Endodermal cell (in vitro differentiated cells): ENCODE measurements around the gene SPCS2. TPM values are rescaled to one million over a fixed set of nuclear protein-coding genes. Genes with fewer than 3 reads are reported as not detected.

ENCODE experiments used
- DNase-seq: peaks from one replicate; pipeline ENCODE4 v3.0.0-alpha.2; 2017
- H3K27ac ChIP-seq: 2 replicates; pipeline ENCODE4 v1.5.1; 2013; ENCODE audit warnings: mild to moderate bottlenecking, low read depth, low read length, moderate library complexity
- H3K27me3 ChIP-seq: 2 replicates; pipeline ENCODE4 v1.6.1; 2013; ENCODE audit warnings: mild to moderate bottlenecking, low read length, moderate library complexity; ENCODE audit not compliant: insufficient read depth, control insufficient read depth, poor library complexity, severe bottlenecking
- H3K36me3 ChIP-seq: 2 replicates; pipeline ENCODE4 v1.7.0; 2013; ENCODE audit warnings: mild to moderate bottlenecking, low read length, moderate library complexity; ENCODE audit not compliant: control insufficient read depth, insufficient read depth
- H3K4me1 ChIP-seq: one replicate; pipeline ENCODE4 v1.7.0; 2013; ENCODE audit warnings: low read length; ENCODE audit not compliant: control insufficient read depth, insufficient read depth
- H3K4me3 ChIP-seq: 2 replicates; pipeline ENCODE4 v1.5.1; 2013; ENCODE audit warnings: mild to moderate bottlenecking, low read length, moderate library complexity
- H3K9ac ChIP-seq: 2 replicates; pipeline ENCODE4 v1.6.1; 2013; ENCODE audit warnings: mild to moderate bottlenecking, low read length, moderate library complexity; ENCODE audit not compliant: poor library complexity, severe bottlenecking; ENCODE audit errors: extremely low read depth
- H3K9me3 ChIP-seq: 2 replicates; pipeline ENCODE4 v1.6.1; 2013; ENCODE audit warnings: mild to moderate bottlenecking, low read length, moderate library complexity; ENCODE audit not compliant: control insufficient read depth
- H3K27ac Mint-ChIP-seq: 2 replicates; pipeline ENCODE4 v1.8.0; 2020; ENCODE audit warnings: mixed read lengths
- H3K27me3 Mint-ChIP-seq: 2 replicates; pipeline ENCODE4 v1.8.0; 2021; ENCODE audit warnings: mild to moderate bottlenecking, mixed read lengths; ENCODE audit not compliant: insufficient read depth
- H3K36me3 Mint-ChIP-seq: 2 replicates; pipeline ENCODE4 v1.8.0; 2020; ENCODE audit warnings: low read depth, mixed read lengths
- H3K4me1 Mint-ChIP-seq: 2 replicates; pipeline ENCODE4 v1.8.0; 2020; ENCODE audit warnings: mixed read lengths
- H3K4me3 Mint-ChIP-seq: 2 replicates; pipeline ENCODE4 v1.8.0; 2020; ENCODE audit warnings: mild to moderate bottlenecking, moderate library complexity, mixed read lengths
- H3K9me3 Mint-ChIP-seq: 2 replicates; pipeline ENCODE4 v1.8.0; 2020; ENCODE audit warnings: mild to moderate bottlenecking, mixed read lengths
- CTCF ChIP-seq: fragments of 200-600 bp; sonication (generic); conservative IDR thresholded peaks from 2 replicates; pipeline ENCODE4 v1.5.0; 2021; ENCODE audit warnings: antibody characterized with exemption, mild to moderate bottlenecking
- WGBS, 2 experiments: methylation state at CpG; one replicate each; pipeline versions ENCODE4 v1.1.5 to v1.1.7; 2013; ENCODE audit warnings: missing lambda C conversion rate in 2 of 2, mixed read lengths in 1 of 2; ENCODE audit not compliant: insufficient coverage in 1 of 2, insufficient read length in 1 of 2; 5-methylcytosine and 5-hydroxymethylcytosine counted together
- total RNA-seq, 2 donors: library from RNA; stranded (reverse); fragmentation: NEBNext Ultra II Directional in 1 of 2; extraction: Animal tissue kit (Norgen Biotek cat#: 25700) in 1 of 2; gene quantifications; 2 replicates in 1 of 2; 3 replicates in 1 of 2; pipeline ENCODE4 v1.2.1, GENCODE V29; 2021

SPCS2 gene
- total RNA-seq, 2 donors from 2014 or later: 131 to 141 TPM

GRCh38 chr11:74909385-74909784, 39.7 kb upstream of the SPCS2 start:
- Mint-ChIP-seq H3K4me3 (no peak overlapping the region), H3K4me1 (no peaks in the 10 kb centered on the region), H3K27me3 (no peaks in the 10 kb centered on the region), H3K27ac (no peak overlapping the region), H3K9me3 (no peaks in the 10 kb centered on the region), H3K36me3 (peaks cover 7% of the 10 kb centered on the region)
- no peaks in the 10 kb centered on the region for H3K9me3 ChIP-seq
- no peaks in the 10 kb centered on the region for H3K27me3 ChIP-seq
- H3K36me3 ChIP-seq: peaks cover 22% of the 10 kb centered on the region
- TF ChIP-seq CTCF: no peak
- 95 to 100% methylated on average over 3 to 4 of the region's 4 CpGs for WGBS, 2 experiments
- no peak overlapping the region for H3K27ac ChIP-seq
- no peaks in the 10 kb centered on the region for H3K4me1 ChIP-seq
- no peak for DNase-seq
- H3K4me3 ChIP-seq: no peak overlapping the region
- H3K9ac ChIP-seq: no peak overlapping the region

- no peak for DNase-seq
These were observed 39.3 kb upstream of the SPCS2 start for GRCh38 chr11:74909812-74910211.

GRCh38 chr11:74923125-74923524, 25.9 kb upstream of the SPCS2 start:
- Histone ChIP-seq H3K4me3 (no peak overlapping the region), H3K9ac (no peak overlapping the region), H3K4me1 (no peaks in the 10 kb centered on the region), H3K27ac (no peak overlapping the region), H3K36me3 (peaks cover 23% of the 10 kb centered on the region), H3K27me3 (no peaks in the 10 kb centered on the region), H3K9me3 (no peaks in the 10 kb centered on the region)
- Mint-ChIP-seq H3K36me3 (peaks cover 6% of the 10 kb centered on the region), H3K9me3 (no peaks in the 10 kb centered on the region), H3K27ac (no peak overlapping the region), H3K27me3 (no peaks in the 10 kb centered on the region), H3K4me3 (no peak overlapping the region), H3K4me1 (no peaks in the 10 kb centered on the region)
- DNase-seq: no peak
- no peak for TF ChIP-seq CTCF

More at GRCh38 chr11:74909812-74910211, 39.3 kb upstream of the SPCS2 start:
- Histone ChIP-seq H3K9ac (no peak overlapping the region), H3K36me3 (peaks cover 19% of the 10 kb centered on the region), H3K4me3 (no peak overlapping the region), H3K9me3 (no peaks in the 10 kb centered on the region), H3K4me1 (no peaks in the 10 kb centered on the region), H3K27ac (no peak overlapping the region), H3K27me3 (no peaks in the 10 kb centered on the region)
- Mint-ChIP-seq H3K27me3 (no peaks in the 10 kb centered on the region), H3K27ac (no peak overlapping the region), H3K4me3 (no peak overlapping the region), H3K4me1 (no peaks in the 10 kb centered on the region), H3K36me3 (peaks cover 7% of the 10 kb centered on the region), H3K9me3 (no peaks in the 10 kb centered on the region)
- 83 to 84% methylated on average over 3 to 4 of the region's 4 CpGs for WGBS, 2 experiments
- TF ChIP-seq CTCF: no peak
